Measurements from ENCODE around the gene DNM2. TPM values are rescaled to one million over a fixed set of nuclear protein-coding genes. Genes with fewer than 3 reads are reported as not detected.

DNM2 gene
- total RNA-seq, 1 donor, result 102 TPM

GRCh38 chr19:10763411-10763810 is 45.5 kb downstream of the DNM2 start:
- no peak for TF ChIP-seq CTCF (IDR thresholded peaks at IDR 0.05; ENCODE audit: extremely low read depth, low read depth, low read length)
- Histone ChIP-seq H3K36me3 (ENCODE audit: insufficient read depth, low read length) (peaks cover 17% of the 10 kb centered on the region), H2AFZ (ENCODE audit: low read length) (no peak overlapping the region), H3K9me3 (ENCODE audit: low read depth, low read length) (no peaks in the 10 kb centered on the region), H3K4me3 (ENCODE audit: insufficient read depth, low read length) (no peak overlapping the region), H3K4me1 (ENCODE audit: insufficient read depth, low read length) (peaks cover 20% of the 10 kb centered on the region), H3K4me2 (ENCODE audit: insufficient read depth, low read length) (no peak overlapping the region), H3K27ac (ENCODE audit: low read depth, low read length) (no peak overlapping the region), H4K20me1 (ENCODE audit: insufficient read depth, low read length) (peaks cover 69% of the 10 kb centered on the region), H3K79me2 (ENCODE audit: insufficient read depth, low read length) (peaks cover 78% of the 10 kb centered on the region), H3K27me3 (ENCODE audit: insufficient read depth, low read length) (no peaks in the 10 kb centered on the region)
- peak; percentile 17 for DNase-seq (ENCODE audit: insufficient read length, low spot score, missing footprints)

- H3K4me1 ChIP-seq (ENCODE audit: insufficient read depth, low read length), result peaks cover 20% of the 10 kb centered on the region
- no peak overlapping the region for H3K4me3 ChIP-seq (ENCODE audit: insufficient read depth, low read length)
- no peak overlapping the region for H2AFZ ChIP-seq (ENCODE audit: low read length)
- H3K27me3 ChIP-seq (ENCODE audit: insufficient read depth, low read length), result no peaks in the 10 kb centered on the region
- no peak for DNase-seq (ENCODE audit: insufficient read length, low spot score, missing footprints)
- no peak overlapping the region for H3K27ac ChIP-seq (ENCODE audit: low read depth, low read length)
- H4K20me1 ChIP-seq (ENCODE audit: insufficient read depth, low read length), result peaks cover 73% of the 10 kb centered on the region
- peaks cover 17% of the 10 kb centered on the region for H3K36me3 ChIP-seq (ENCODE audit: insufficient read depth, low read length)
- TF ChIP-seq CTCF (IDR thresholded peaks at IDR 0.05; ENCODE audit: extremely low read depth, low read depth, low read length), result no peak
- H3K4me2 ChIP-seq (ENCODE audit: insufficient read depth, low read length), result no peak overlapping the region
- H3K9me3 ChIP-seq (ENCODE audit: low read depth, low read length), result no peaks in the 10 kb centered on the region
- H3K79me2 ChIP-seq (ENCODE audit: insufficient read depth, low read length), result peaks cover 80% of the 10 kb centered on the region
Measured at GRCh38 chr19:10763828-10764339, 46.0 kb downstream of the DNM2 start.

- no peak for DNase-seq (ENCODE audit: insufficient read length, low spot score, missing footprints)
- Histone ChIP-seq H4K20me1 (ENCODE audit: insufficient read depth, low read length) (peaks cover 73% of the 10 kb centered on the region), H3K27ac (ENCODE audit: low read depth, low read length) (no peak overlapping the region), H3K4me2 (ENCODE audit: insufficient read depth, low read length) (no peak overlapping the region), H3K27me3 (ENCODE audit: insufficient read depth, low read length) (no peaks in the 10 kb centered on the region), H3K36me3 (ENCODE audit: insufficient read depth, low read length) (peaks cover 17% of the 10 kb centered on the region), H3K4me1 (ENCODE audit: insufficient read depth, low read length) (peaks cover 17% of the 10 kb centered on the region), H2AFZ (ENCODE audit: low read length) (no peak overlapping the region), H3K9me3 (ENCODE audit: low read depth, low read length) (no peaks in the 10 kb centered on the region), H3K79me2 (ENCODE audit: insufficient read depth, low read length) (peaks cover 80% of the 10 kb centered on the region), H3K4me3 (ENCODE audit: insufficient read depth, low read length) (no peak overlapping the region)
- no peak for TF ChIP-seq CTCF (IDR thresholded peaks at IDR 0.05; ENCODE audit: extremely low read depth, low read depth, low read length)
Measured at GRCh38 chr19:10764340-10764894, 46.5 kb downstream of the DNM2 start.

GRCh38 chr19:10766049-10766623 is 48.3 kb downstream of the DNM2 start:
- Histone ChIP-seq H3K36me3 (ENCODE audit: insufficient read depth, low read length) (peaks cover 21% of the 10 kb centered on the region), H3K4me2 (ENCODE audit: insufficient read depth, low read length) (peak overlapping the region; percentile 50), H3K9me3 (ENCODE audit: low read depth, low read length) (no peaks in the 10 kb centered on the region), H2AFZ (ENCODE audit: low read length) (no peak overlapping the region), H3K4me1 (ENCODE audit: insufficient read depth, low read length) (peaks cover 16% of the 10 kb centered on the region), H3K27ac (ENCODE audit: low read depth, low read length) (peak overlapping the region; percentile 24), H4K20me1 (ENCODE audit: insufficient read depth, low read length) (peaks cover 69% of the 10 kb centered on the region), H3K27me3 (ENCODE audit: insufficient read depth, low read length) (no peaks in the 10 kb centered on the region), H3K79me2 (ENCODE audit: insufficient read depth, low read length) (peaks cover 89% of the 10 kb centered on the region), H3K4me3 (ENCODE audit: insufficient read depth, low read length) (no peak overlapping the region)
- no peak for TF ChIP-seq CTCF (IDR thresholded peaks at IDR 0.05; ENCODE audit: extremely low read depth, low read depth, low read length)
- DNase-seq (ENCODE audit: insufficient read length, low spot score, missing footprints), result peak; percentile 6

Measured in osteoblast (primary cell).